ENCODE results near the gene ONECUT1. TPM values are rescaled to one million over a fixed set of nuclear protein-coding genes. Genes with fewer than 3 reads are reported as not detected.

ONECUT1 gene
- total RNA-seq, 1 donor from 2014 or later, result 48.9 TPM

- Mint-ChIP-seq H3K36me3 (ENCODE audit: unreplicated experiment) (no peaks in the 10 kb centered on the region), H3K27ac (ENCODE audit: unreplicated experiment) (no peak overlapping the region), H3K9me3 (ENCODE audit: unreplicated experiment) (peaks cover 5% of the 10 kb centered on the region), H3K4me1 (ENCODE audit: low read depth, unreplicated experiment) (peaks cover 26% of the 10 kb centered on the region), H3K27me3 (ENCODE audit: unreplicated experiment) (no peaks in the 10 kb centered on the region), H3K4me3 (ENCODE audit: unreplicated experiment) (no peak overlapping the region)
- no peak for TF ChIP-seq CTCF (IDR thresholded peaks at IDR 0.05; ENCODE audit: partially characterized antibody, unreplicated experiment)
- DNase-seq, result no peak
These were observed 18.9 kb upstream of the ONECUT1 start for GRCh38 chr15:52808996-52809395.

- H3K4me3 Mint-ChIP-seq (ENCODE audit: unreplicated experiment), result no peak overlapping the region
- DNase-seq, result no peak
- no peak for TF ChIP-seq CTCF (IDR thresholded peaks at IDR 0.05; ENCODE audit: partially characterized antibody, unreplicated experiment)
- no peaks in the 10 kb centered on the region for H3K36me3 Mint-ChIP-seq (ENCODE audit: unreplicated experiment)
- H3K9me3 Mint-ChIP-seq (ENCODE audit: unreplicated experiment), result peaks cover 7% of the 10 kb centered on the region
- no peak overlapping the region for H3K27ac Mint-ChIP-seq (ENCODE audit: unreplicated experiment)
- no peaks in the 10 kb centered on the region for H3K27me3 Mint-ChIP-seq (ENCODE audit: unreplicated experiment)
- H3K4me1 Mint-ChIP-seq (ENCODE audit: low read depth, unreplicated experiment), result peaks cover 27% of the 10 kb centered on the region
These were observed 18.3 kb upstream of the ONECUT1 start for GRCh38 chr15:52808441-52808840.

- peaks cover 11% of the 10 kb centered on the region for H3K9me3 Mint-ChIP-seq (ENCODE audit: unreplicated experiment)
- peak overlapping the region; percentile 46 for H3K4me3 Mint-ChIP-seq (ENCODE audit: unreplicated experiment)
- DNase-seq, result no peak
- H3K27me3 Mint-ChIP-seq (ENCODE audit: unreplicated experiment), result peaks cover 7% of the 10 kb centered on the region
- H3K27ac Mint-ChIP-seq (ENCODE audit: unreplicated experiment), result peak overlapping the region; percentile 28
- H3K36me3 Mint-ChIP-seq (ENCODE audit: unreplicated experiment), result no peaks in the 10 kb centered on the region
- peaks cover 42% of the 10 kb centered on the region for H3K4me1 Mint-ChIP-seq (ENCODE audit: low read depth, unreplicated experiment)
- TF ChIP-seq CTCF (IDR thresholded peaks at IDR 0.05; ENCODE audit: partially characterized antibody, unreplicated experiment), result no peak
These were observed 16.1 kb upstream of the ONECUT1 start for GRCh38 chr15:52806284-52806655.

GRCh38 chr15:52805351-52806283 lies 15.5 kb upstream of the ONECUT1 start:
- H3K9me3 Mint-ChIP-seq (ENCODE audit: unreplicated experiment), result peaks cover 11% of the 10 kb centered on the region
- peaks cover 8% of the 10 kb centered on the region for H3K27me3 Mint-ChIP-seq (ENCODE audit: unreplicated experiment)
- no peak overlapping the region for H3K27ac Mint-ChIP-seq (ENCODE audit: unreplicated experiment)
- H3K36me3 Mint-ChIP-seq (ENCODE audit: unreplicated experiment), result no peaks in the 10 kb centered on the region
- TF ChIP-seq CTCF (IDR thresholded peaks at IDR 0.05; ENCODE audit: partially characterized antibody, unreplicated experiment), result peak; percentile 38
- H3K4me1 Mint-ChIP-seq (ENCODE audit: low read depth, unreplicated experiment), result peaks cover 42% of the 10 kb centered on the region
- DNase-seq, result peak; percentile 75
- H3K4me3 Mint-ChIP-seq (ENCODE audit: unreplicated experiment), result no peak overlapping the region

- peak overlapping the region; percentile 86 for H3K27ac Mint-ChIP-seq (ENCODE audit: unreplicated experiment)
- no peak for TF ChIP-seq CTCF (IDR thresholded peaks at IDR 0.05; ENCODE audit: partially characterized antibody, unreplicated experiment)
- H3K36me3 Mint-ChIP-seq (ENCODE audit: unreplicated experiment), result no peaks in the 10 kb centered on the region
- H3K9me3 Mint-ChIP-seq (ENCODE audit: unreplicated experiment), result peaks cover 19% of the 10 kb centered on the region
- peaks cover 14% of the 10 kb centered on the region for H3K27me3 Mint-ChIP-seq (ENCODE audit: unreplicated experiment)
- peak overlapping the region; percentile 87 for H3K4me3 Mint-ChIP-seq (ENCODE audit: unreplicated experiment)
- H3K4me1 Mint-ChIP-seq (ENCODE audit: low read depth, unreplicated experiment), result peaks cover 51% of the 10 kb centered on the region
- DNase-seq, result no peak
These were observed 14.5 kb upstream of the ONECUT1 start for GRCh38 chr15:52804526-52805081.

Data from glutamatergic neuron (in vitro differentiated cells).